DMS53 (cell line): ENCODE data around the gene KDM7A.
A peak's percentile ranks its signal among the peaks of the same experiment; 100 is the strongest.

Experiments used
- DNase-seq: peaks from one replicate; lab custom pipeline; 2025; lab: John Stamatoyannopoulos, UW

The KDM7A gene, protein sequence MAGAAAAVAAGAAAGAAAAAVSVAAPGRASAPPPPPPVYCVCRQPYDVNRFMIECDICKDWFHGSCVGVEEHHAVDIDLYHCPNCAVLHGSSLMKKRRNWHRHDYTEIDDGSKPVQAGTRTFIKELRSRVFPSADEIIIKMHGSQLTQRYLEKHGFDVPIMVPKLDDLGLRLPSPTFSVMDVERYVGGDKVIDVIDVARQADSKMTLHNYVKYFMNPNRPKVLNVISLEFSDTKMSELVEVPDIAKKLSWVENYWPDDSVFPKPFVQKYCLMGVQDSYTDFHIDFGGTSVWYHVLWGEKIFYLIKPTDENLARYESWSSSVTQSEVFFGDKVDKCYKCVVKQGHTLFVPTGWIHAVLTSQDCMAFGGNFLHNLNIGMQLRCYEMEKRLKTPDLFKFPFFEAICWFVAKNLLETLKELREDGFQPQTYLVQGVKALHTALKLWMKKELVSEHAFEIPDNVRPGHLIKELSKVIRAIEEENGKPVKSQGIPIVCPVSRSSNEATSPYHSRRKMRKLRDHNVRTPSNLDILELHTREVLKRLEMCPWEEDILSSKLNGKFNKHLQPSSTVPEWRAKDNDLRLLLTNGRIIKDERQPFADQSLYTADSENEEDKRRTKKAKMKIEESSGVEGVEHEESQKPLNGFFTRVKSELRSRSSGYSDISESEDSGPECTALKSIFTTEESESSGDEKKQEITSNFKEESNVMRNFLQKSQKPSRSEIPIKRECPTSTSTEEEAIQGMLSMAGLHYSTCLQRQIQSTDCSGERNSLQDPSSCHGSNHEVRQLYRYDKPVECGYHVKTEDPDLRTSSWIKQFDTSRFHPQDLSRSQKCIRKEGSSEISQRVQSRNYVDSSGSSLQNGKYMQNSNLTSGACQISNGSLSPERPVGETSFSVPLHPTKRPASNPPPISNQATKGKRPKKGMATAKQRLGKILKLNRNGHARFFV

DNA sequence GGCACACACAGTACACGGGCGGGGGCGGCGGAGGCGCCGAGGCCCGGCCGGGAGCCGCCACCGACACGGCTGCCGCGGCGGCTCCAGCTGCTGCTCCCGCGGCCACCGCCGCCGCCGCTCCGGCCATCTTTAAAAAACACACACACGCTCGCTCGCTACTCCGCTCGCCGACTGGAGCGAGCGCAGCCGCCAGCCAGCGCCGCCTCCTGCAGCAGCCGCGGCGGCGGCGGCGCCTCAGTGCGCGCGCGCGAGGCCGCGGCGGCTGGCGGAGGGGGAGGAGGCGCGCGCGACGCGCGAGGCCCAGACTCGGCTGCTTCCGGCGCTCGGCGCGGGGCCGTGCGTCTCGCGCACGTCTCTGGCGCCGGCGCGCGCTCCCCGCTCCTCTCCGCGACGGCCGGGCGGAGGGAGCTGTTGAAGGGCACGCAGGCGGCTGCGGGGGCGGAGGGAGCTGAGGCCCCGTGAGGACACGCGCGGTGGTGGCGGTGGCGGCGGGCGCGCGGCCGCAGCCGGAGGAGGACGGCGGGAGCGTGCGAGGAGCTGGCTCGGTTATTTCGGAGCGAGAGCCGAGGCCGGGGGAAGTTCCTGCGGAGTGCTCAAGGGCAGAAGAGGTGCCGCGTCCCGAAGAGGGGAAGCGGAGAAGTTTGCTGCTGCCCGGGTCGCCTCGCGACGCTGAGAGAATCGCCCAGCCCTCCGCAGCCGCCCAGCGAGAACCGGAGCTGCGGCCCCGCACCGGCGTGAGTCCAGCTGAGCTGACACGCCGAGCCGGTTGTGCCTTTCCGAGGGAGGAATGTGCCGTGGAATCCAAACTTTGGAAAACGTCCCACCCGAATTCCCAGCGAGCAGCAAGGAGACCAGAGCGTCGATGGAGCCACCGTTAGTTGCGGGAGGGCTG lies at the start of gene KDM7A:
Gene KDM7A, minus strand, starts transcription at position 173 of the 892 bp plus-strand sequence. Its CDS starts 46 bp downstream, at position 127.
- peak; percentile 99 for DNase-seq

DNA sequence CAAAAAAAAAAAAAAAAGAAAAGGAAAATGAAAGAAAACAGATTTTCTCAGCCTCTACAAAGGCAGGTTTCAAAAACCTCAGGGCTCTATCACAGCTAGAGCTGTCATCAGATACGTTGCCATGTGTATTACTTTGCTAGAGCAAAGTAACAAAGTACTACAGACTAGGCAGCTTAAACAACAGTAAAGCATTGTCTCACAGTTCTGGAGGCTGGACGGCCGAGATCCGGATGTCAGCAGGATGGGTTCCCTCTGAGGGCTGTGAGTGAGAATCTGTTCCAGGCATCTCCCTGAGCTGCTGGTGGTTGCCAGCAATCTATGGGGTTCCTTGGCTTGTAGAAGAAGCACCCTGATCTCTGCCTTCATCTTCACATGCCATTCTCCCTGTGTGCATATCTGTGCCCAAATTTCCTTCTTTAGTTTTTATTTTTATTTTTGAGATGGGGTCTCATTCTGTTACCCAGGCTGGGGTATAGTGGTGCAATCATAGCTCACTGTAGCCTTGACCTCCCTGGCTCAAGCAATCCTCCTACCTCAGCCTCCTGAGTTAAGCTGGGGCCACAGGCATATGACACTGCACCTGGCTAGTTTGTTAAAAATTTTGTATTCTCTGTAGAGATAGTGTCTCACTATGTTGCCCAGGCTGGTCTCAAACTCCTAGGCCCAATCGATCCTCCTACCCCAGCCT lies 48.9 kb upstream of the KDM7A start:
- DNase-seq = no peak

DNA sequence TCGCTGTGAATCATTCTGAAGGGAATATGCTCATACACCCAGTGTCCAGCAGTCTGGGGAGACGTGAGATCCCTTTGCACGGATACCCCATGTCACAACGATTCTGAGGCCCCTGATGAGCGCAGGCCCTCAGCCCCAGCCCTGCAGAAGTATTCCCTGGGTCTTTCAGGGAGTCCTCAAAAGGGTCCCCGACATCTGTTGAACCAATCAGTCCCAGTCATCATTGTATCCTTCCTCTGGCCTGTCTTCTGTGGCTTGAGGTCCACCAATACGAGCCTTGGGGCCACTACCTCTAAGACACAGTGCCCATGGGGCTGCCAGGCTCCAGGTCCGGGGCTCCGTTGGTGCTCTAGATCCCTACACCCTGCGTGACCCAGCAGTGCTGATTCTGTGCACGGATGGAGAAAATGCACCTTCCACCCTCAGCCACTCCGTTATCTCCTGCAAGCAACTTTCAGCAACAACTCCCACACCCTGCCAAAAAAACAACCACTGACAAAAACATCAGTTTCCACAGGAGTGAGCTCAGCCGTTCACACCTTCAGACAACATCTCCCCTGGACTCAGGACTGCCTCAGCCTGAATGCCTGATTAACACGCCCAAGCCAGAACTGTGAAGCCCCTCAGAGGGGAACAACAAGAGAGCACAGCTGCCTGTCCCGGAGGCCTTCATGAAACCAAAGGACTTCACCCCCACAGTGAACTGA lies 46.9 kb upstream of the KDM7A start:
- no peak for DNase-seq

DNA sequence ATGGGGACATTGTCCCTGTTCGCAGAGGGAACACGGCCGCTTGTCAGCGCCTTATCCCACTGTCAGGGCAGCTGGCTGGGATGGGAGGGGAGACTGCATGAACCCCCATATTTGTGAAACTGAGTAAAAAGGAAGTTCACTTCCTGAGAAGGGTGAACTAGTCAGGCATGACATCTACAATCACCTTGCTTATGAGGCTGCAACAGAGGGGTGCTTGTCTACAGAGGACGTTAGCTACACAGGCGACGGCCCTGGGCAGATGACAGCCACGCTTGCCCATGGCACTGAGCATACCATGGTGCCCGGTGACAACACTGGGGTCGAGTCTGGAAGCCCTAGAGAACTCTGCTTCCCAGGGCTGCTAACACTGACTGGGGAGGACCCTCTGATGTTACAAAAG lies 46.0 kb upstream of the KDM7A start:
- no peak for DNase-seq

DNA sequence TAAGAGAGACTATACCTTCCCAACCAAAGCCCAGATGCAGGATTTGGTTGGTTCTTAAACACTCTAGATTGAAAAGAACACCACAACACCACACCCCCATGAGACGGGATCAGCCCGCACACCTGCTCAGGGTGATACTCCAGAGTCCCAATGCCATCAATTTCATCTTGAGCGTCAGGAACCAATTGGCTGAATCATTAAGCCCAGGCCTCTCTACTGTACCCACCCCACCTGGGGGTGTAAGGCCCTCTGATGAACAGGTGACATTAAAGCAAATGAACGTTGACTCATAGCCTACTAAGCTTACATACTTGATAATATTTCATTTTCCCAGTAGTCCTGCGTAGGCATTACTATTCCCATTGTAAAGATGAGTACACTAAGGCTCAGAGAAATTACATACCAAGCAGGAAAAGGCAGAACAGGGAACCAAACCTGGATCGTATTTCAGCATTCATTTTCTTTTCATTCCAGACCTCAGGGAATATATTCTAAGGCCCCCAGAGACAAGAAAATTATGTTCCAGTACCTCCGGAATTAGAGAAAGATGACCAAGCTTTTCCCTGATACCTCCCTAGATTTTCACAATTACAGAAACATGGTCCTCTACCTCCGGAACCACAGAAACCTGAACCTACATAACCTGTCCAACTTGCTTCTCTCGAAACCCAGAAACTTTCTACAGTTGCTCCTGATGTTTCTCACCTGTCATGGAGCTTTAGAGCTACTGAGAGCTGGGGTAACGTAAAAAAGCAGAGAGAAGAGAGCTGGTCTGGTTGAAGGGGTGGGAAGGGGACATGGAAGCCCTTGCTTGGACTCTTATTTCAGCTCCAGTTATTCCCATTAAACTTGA lies 43.1 kb upstream of the KDM7A start:
- DNase-seq = peak; percentile 39

DNA sequence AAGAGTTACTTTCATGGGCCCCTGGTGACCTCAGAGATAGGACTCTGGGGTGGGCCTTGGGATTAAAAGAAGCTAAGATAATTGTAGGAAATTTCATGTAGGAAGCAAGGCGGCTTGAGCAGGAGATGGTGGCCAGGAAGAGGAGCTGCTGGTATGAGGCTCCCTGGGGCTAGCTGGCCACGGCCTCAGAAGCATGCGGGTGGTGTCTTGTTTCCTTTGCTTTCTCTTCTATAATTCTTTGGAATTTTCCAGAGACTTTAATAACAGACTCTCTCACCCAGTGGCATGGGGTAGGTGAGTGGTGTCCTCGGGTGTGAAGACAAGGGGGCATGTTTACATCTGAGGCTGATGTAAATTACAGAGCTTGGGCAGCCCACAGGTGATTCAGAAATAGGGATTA lies 41.9 kb upstream of the KDM7A start:
- no peak for DNase-seq

DNA sequence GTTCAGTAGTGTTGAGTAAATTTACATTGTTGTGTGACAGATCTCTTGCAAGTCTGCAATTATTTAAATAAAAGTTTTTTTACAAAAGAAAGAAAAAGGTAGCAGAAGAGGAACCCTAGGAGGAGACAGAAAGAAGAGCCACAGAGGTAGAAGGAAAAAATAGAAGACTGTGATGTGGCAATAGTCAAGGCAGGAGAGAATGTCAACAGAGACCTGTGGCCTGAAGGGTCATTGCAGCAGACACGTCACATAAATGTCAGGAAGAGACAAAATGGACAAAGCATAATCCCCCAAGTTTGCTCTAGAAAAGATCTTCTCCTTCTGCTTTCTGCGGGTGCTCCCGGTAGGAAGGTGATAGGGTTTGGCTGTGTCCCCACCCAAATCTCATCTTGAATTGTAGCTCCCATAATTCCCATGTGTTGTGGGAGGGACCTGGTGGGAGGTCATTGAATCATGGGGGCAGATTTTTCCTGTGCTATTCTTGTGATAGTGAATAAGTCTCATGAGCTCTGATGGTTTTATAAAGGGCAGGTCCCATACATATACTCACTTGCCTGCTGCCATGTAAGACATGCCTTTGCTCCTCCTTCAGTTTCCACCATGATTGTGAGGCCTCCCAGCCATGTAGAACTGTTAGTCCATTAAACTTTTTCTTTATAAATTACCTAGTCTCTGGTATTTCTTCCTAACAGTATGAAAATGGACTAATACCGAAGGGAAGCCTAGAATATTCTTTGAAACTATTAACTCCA lies 41.1 kb upstream of the KDM7A start:
- DNase-seq = no peak

DNA sequence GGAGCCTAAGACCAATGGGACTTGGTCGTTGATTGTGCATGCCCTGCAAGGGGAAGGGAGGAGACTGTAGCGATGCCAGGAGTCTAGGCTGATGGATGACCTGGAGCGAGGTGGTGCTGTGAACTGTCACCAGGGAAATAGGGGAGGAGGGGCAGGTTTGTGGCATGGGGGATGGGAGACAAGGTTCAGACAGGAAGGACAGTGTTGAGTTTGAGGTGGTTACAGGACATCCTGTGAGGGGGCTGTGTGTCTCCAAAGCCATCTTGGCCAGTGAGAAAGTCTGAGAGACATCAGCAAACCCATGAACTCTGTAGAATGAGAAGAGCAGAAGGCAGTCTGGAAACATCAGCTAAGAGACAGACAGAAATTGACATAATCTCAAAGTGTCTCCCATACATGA lies 38.5 kb upstream of the KDM7A start:
- no peak for DNase-seq

DNA sequence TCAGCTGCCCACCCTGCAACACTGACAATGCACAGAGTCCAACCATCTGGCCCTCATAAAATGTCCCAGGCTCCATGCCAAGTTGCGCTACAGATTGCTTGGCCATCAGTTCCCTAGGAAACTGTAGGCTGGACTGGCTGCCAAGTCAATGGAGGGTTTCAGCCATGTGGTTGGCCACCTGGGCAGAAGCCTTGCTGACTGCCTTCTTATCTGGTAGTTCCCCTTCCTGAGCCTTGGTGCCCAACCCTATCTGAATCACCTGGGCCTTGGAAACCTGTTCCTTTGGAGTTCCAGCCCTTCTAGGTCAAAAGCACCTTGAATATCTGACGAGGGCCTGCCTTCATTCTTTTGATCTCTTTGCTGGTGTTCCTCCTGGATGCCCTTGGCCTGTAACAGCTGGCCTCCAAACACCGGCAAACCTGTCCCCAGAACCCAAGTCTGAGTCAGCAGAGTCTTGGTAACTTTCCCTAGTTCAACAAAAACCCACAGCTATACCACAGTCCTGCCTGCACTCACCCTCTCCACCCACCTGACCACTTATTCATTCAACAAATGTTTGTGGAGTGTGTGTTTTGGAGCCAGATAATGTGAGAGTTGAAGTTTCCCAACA lies 37.4 kb upstream of the KDM7A start:
- peak; percentile 39 for DNase-seq

DNA sequence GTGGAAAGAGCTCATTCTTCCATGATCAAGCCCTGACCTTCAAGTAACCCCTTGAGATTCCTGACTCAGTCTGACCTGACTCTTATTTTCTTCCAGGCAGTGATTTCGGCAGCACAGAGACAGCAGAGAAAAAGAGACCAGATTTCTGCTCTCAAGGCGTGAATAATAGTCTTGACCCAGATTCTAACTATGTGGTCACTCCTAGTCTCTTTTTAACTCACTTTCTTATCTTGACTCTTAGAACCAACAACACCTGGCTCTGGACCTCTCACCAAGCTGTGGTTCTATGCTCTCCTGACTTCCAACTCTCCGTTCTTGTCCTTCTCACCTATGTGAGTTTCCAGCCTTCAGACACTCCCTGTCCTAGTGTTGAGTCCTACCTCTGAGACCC lies 36.9 kb upstream of the KDM7A start:
- DNase-seq = no peak

DNA sequence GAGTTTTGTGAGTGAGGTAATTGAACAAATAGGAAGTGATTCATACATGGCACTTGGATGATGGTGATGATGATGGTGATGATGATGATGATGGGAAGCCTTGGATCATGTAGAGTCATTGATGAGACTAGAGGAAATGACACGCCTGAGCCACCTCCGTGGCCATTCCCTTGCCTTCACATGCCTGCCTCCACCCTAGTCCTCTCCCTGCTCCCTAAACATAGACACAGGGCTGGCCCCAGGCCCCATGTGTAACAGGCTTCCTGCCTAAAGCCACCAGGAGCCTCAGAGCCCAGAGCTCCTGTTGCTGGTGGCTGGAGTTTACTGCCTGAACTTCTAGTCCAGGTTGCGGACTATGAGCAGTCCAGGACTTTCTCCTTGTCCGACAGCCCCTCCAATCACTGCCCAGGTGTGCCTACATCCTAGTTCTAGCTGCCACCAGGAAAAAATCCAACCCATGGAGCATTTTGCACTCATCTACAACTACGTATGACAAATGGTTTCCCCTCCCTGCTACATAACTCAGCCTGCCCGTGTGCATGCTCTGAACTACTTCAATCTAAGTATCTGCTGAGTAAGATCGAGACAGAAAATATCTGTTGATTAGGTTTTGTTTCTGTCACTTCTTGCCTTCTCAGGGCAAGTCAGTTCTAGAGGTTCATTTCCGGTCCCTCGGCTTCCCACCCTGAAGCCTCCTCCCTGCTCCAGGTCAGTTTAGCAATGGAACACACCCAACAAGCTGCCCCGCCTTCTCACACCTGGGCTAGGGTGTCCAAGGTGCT lies 35.5 kb upstream of the KDM7A start:
- DNase-seq = no peak

DNA sequence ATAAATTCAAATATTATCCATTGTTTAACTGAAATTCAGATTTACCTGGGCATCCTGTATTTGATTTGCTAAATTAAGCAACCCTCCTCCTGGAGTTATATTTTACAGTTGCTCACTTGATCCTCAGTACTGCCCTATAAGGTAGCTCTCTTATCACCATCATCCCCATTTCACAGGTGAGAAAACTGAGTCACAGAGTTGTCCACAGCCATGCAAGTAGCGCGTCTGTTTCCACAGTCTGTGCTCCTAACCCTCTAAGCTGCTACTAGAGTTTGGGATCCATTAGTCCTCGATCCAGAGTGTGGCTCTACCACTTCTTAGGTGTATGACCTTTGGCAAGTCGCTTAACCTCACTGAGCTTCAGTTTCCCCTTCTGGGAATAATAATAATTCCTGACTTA lies 34.9 kb upstream of the KDM7A start:
- DNase-seq = no peak

DNA sequence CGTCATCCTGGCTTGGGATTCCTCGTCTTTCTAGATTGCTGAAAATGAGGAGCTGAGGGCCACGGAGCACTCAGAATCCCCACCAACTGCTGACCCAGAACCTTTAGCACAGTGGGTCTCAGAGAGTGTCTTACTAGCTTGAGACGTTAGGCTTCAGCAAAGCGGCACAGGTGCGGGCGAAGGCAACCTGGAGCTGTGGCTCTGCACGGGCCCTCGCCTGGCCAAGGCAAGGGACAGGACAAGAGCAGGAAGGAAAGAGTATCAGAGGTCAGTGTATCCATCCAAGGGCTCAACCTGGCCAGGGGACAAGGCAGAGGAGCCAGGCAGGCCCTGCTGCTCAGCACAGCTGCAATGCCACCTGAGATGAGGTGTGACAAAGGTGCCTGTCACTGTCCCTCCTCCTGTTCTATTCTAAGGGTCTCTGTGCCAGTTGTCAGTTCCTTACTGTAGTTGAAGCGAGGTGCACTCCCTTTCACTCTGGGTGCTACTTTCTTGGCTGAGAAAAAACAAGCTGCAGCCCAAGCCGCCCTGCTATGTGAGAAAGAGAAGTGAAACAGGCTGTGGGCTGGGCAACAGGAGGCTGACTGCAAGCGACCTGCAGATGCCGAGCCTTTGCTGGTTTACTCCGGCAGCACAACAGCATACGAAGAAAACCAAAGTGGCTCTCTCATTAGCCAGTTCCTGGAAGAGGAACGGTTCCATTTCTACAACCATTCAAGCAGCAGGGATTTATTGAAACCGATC lies 33.3 kb upstream of the KDM7A start:
- DNase-seq = no peak

DNA sequence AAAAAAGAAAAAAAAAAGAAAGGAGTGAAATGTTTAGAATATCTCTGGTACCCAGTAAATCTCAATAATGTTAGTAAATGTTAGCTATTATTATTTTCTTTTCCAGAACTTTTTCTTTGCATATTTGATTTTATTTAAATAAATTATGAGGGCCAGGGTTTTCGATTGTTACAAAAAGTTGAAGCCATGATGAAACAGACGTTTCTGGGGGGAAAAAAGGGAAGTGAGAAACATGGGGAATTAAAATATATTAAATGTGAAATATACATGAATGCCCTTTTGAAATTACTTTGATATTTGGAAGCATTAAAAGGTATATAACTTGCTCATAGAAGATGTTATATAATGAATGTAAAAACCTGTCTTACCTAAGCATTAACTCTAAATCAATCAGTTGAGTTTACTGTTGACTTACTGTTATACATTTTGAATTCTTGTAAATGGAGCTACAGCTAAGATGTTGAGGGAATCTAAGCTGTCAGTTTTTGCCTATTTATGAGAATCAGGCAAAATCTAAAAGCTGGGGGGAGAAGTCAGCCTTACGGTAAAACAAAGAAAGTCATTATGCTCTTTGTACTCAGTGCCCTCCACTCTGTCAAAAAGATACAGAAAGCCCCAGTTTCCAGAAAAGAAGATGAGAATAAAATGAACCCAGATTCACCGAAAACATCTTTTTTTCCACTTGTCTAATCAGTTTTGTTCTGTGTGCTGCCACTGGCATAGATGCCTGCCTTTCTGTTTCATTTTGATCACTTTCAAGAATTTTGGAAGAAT lies 30.0 kb upstream of the KDM7A start:
- no peak for DNase-seq

DNA sequence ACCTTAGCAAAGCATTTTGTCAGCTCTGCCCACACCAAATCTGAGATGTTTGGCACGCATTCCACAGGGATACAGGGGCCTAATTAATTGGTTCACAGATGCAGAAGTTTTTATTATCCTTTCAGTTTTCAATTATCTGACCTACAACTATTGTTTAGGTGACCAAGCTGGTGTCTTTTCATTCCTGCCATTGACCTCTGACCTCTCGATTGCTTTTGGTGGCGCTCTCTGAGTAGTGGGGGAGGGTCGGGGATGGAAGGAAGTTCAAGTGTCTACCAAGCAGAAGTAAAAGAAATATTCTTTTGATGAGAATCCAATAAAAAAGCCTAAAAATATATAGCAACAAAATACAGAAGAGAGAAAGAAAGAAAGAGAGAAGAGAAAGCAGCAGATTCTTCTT lies 28.8 kb upstream of the KDM7A start:
- DNase-seq = no peak

DNA sequence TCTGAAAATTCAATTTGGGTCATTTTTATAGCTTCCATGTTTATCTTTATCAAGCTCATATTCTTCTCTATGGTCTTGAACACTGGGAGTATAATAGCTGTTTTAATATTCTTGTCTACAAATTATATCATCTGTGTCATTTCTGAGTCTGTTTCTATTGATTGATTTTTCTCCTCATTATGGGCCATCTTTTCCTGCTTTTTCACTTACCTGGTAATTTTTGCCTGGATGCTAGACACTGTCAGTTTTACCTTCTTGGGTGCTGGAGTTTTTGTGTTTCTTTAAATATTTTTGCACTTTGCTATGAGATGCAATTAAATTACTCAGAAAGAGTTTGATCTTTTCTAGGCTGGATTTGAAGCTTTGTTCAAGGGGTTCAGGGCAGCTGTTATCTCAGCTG lies 26.8 kb upstream of the KDM7A start:
- no peak for DNase-seq
